ENCODE results near the gene RPL38.

DNA sequence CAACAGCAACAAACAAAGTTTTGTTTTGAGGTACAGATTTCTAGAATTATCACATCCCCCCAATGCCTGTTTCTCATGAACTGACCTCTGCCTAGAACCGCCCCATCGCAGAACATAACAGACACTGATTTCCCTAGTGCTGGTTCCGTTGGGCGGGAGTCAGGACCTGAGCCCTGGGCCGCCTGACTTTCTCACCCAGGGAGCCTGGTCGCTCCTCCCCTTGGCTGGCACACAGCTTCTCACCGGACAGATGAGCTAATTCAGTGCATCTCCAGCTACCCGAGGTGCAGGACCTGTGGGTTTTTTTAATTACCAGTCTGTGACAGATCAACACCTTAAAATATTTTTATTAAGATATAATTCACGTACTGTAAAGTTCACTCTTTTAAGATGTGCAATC lies 20.1 kb upstream of the RPL38 start:
- TF ChIP-seq CTCF (conservative IDR thresholded peaks at IDR 0.05) (no peak), ZFX (IDR thresholded peaks at IDR 0.05) (no peak)

Measured in C4-2B (cell line).